ENCODE results near the gene POLR3GL.
A peak's percentile ranks its signal among the peaks of the same experiment; 100 is the strongest.
"Not testable (repeated sequence)": the region's sequence is repeated elsewhere in the genome, so short reads cannot be mapped to it uniquely, and the experiment has no call there.

Gene POLR3GL

DNA sequence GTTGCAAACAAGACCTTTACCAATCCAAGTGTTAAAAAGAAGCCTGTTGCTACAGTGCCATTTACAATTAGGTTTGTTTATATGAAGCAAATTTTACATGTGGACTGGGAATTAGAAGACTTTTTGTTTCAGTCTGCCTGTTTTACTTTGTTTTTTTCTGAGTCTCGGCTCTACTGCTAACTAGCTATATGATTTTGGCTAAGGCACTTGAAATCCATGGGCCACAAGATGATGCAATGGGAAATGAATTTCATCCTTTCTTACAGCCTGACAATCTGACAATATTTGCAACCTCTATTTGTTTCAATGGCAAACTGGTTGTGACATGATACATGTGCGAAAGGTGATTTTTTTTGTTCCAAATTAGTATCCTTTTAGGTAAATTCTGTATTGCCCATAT lies 42.2 kb upstream of the POLR3GL start:
- in situ Hi-C loops (cut with MboI; ENCODE audit: low sequenced_read_pairs, unreplicated experiment): no loop called here
- TF ChIP-seq, protein P1, sequence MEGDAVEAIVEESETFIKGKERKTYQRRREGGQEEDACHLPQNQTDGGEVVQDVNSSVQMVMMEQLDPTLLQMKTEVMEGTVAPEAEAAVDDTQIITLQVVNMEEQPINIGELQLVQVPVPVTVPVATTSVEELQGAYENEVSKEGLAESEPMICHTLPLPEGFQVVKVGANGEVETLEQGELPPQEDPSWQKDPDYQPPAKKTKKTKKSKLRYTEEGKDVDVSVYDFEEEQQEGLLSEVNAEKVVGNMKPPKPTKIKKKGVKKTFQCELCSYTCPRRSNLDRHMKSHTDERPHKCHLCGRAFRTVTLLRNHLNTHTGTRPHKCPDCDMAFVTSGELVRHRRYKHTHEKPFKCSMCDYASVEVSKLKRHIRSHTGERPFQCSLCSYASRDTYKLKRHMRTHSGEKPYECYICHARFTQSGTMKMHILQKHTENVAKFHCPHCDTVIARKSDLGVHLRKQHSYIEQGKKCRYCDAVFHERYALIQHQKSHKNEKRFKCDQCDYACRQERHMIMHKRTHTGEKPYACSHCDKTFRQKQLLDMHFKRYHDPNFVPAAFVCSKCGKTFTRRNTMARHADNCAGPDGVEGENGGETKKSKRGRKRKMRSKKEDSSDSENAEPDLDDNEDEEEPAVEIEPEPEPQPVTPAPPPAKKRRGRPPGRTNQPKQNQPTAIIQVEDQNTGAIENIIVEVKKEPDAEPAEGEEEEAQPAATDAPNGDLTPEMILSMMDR (IDR thresholded peaks at IDR 0.05; ENCODE audit: borderline replicate concordance, control extremely low read depth, extremely low read depth, insufficient read depth, missing control alignments): no peak
- no peak for DNase-seq (ENCODE audit: low spot score)

DNA sequence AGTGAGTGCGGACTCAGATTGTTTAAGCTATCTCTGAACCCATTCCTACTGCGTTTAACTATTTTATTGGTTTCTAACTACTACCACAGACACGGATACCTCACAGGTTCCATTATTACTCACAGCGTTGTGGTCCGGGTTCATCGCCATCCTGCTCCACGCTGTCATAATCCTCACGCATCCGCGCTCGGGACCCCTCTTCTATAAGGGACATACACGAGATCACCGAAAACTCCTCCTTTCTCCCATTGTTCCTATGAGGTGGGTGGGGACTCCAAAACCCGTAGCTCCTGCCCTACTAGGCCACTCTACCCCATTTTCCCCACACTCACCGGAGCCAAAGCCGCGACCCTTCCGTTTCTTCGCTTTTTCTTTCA lies 37.8 kb upstream of the POLR3GL start:
- in situ Hi-C loops (cut with MboI; ENCODE audit: low sequenced_read_pairs, unreplicated experiment): no loop called here

DNA sequence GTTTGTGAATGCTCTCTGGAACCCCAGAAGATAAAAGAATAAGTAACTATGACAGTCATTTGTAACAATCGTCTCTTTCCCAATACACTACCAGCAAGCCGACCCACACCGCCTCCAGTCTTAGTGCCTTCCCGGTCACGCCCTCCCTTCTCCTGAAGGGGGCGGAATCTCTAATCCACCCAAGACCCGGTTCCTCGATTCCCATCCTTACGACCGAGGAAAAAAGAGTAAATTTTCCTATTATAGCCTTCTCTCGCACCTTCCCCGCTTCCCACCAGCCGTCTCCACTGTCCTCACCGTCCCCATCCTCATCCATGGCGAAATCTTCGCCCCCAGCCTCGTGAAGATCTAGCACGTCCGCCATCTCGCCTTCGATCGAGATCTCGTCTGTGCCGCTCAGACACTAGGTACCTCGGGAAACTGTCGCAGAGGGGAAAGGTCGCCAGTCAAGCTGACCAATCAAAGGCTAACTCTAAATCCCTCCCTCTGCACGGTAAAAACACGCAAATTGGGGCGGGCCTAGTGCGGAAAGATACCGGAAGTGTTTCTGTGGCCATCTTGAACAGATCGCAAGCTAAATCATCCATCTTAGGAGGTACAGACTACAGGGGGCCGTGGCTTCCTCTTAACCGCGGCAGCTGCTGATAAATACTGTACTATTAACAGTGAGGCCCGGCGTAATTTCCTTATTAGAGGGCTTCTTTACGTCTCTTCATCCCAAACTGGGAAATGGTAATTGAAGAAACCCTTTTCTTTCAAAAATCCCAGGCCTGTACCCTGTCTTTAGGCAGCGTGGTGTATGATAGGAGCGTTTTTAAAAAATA lies 37.2 kb upstream of the POLR3GL start, which contains the start of gene RBM8A:
Gene RBM8A (minus strand): TSS at position 422 of the 824 bp plus-strand sequence. CDS start 58 bp downstream, at position 364.
- TF ChIP-seq, protein P1 (IDR thresholded peaks at IDR 0.05; ENCODE audit: borderline replicate concordance, control extremely low read depth, extremely low read depth, insufficient read depth, missing control alignments): peak; percentile 52
- DNase-seq (ENCODE audit: low spot score): peak; percentile 88
- in situ Hi-C loops (cut with MboI; ENCODE audit: low sequenced_read_pairs, unreplicated experiment): no loop called here

More for the DNA sequence above, 37.8 kb upstream of the POLR3GL start:
- TF ChIP-seq, protein P1 (IDR thresholded peaks at IDR 0.05; ENCODE audit: borderline replicate concordance, control extremely low read depth, extremely low read depth, insufficient read depth, missing control alignments): no peak
- no peak for DNase-seq (ENCODE audit: low spot score)

GRCh38 chr1:145927916-145928643 lies 36.4 kb upstream of the POLR3GL start:
- DNase-seq (ENCODE audit: low spot score): no peak
- in situ Hi-C loops (cut with MboI; ENCODE audit: low sequenced_read_pairs, unreplicated experiment): no loop called here
- TF ChIP-seq, protein P1 (IDR thresholded peaks at IDR 0.05; ENCODE audit: borderline replicate concordance, control extremely low read depth, extremely low read depth, insufficient read depth, missing control alignments): no peak

DNA sequence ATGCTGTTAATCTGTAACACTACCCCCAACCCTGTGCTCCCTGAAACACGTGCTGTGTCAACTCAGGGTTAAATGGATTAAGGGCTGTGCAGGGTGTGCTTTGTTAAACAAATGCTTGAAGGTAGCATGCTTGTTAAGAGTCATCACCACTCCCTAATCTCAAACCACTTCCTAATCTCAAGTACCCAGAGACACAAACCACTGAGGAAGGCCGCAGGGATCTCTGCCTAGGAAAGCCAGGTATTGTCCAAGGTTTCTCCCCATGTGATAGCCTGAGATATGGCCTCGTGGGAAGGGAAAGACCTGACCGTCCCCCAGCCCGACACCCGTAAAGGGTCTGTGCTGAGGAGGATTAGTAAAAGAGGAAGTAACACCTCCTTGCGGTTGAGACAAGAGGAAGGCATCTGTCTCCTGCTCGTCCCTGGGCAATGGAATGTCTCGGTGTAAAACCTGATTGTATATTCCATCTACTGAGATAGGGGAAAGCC lies 31.9 kb upstream of the POLR3GL start:
- DNase-seq (ENCODE audit: low spot score); in situ Hi-C loops (cut with MboI; ENCODE audit: low sequenced_read_pairs, unreplicated experiment): not testable (repeated sequence)

DNA sequence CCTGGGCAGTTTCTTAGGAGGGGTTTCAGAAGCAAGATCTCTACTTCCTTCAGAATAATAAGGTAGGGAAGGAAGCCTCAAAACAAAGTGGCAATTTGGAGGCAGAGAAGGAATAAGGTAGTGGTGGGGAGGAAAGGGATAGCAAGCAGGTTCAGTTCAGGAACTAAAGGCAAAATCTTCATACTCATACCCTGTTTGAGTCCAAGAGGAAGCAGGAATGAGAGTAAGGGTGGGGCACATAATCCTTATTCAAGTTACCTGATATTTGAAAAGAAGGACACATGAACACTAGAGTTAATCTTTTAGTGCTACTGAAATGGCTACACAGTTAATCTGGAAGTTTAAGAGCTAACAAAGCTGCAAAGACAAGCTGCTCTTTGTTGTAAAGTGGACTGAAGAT lies 28.8 kb upstream of the POLR3GL start:
- in situ Hi-C loops (cut with MboI; ENCODE audit: low sequenced_read_pairs, unreplicated experiment): no loop called here
- no peak for DNase-seq (ENCODE audit: low spot score)
- TF ChIP-seq, protein P1 (IDR thresholded peaks at IDR 0.05; ENCODE audit: borderline replicate concordance, control extremely low read depth, extremely low read depth, insufficient read depth, missing control alignments): no peak

GRCh38 chr1:145936247-145936646 lies 28.2 kb upstream of the POLR3GL start:
- in situ Hi-C loops (cut with MboI; ENCODE audit: low sequenced_read_pairs, unreplicated experiment): no loop called here
- TF ChIP-seq, protein P1 (IDR thresholded peaks at IDR 0.05; ENCODE audit: borderline replicate concordance, control extremely low read depth, extremely low read depth, insufficient read depth, missing control alignments): no peak
- no peak for DNase-seq (ENCODE audit: low spot score)

Measured in GM13976 (cell line).